Measurements from ENCODE around the gene USP7.
A peak's percentile ranks its signal among the peaks of the same experiment; 100 is the strongest.

Gene USP7

GRCh38 chr16:8959921-8960787, 3.6 kb downstream of the USP7 start:
- Histone ChIP-seq H3K4me3 (ENCODE audit: low read length) (peak overlapping the region; percentile 23), H3K9me3 (ENCODE audit: control insufficient read depth, low read depth, low read length) (no peaks in the 10 kb centered on the region), H3K36me3 (ENCODE audit: control insufficient read depth, low read depth, low read length) (no peaks in the 10 kb centered on the region), H3K9ac (ENCODE audit: low read length) (no peak overlapping the region), H3K27me3 (ENCODE audit: control insufficient read depth, insufficient read depth, low read length) (peaks cover 20% of the 10 kb centered on the region), H3K27ac (ENCODE audit: low read length) (no peak overlapping the region), H3K4me1 (ENCODE audit: control insufficient read depth, low read depth, low read length) (peaks cover 50% of the 10 kb centered on the region)

GRCh38 chr16:8958344-8959167, 5.2 kb downstream of the USP7 start:
- Histone ChIP-seq H3K9me3 (ENCODE audit: control insufficient read depth, low read depth, low read length) (no peaks in the 10 kb centered on the region), H3K4me3 (ENCODE audit: low read length) (no peak overlapping the region), H3K9ac (ENCODE audit: low read length) (no peak overlapping the region), H3K36me3 (ENCODE audit: control insufficient read depth, low read depth, low read length) (no peaks in the 10 kb centered on the region), H3K27ac (ENCODE audit: low read length) (no peak overlapping the region), H3K27me3 (ENCODE audit: control insufficient read depth, insufficient read depth, low read length) (peaks cover 10% of the 10 kb centered on the region), H3K4me1 (ENCODE audit: control insufficient read depth, low read depth, low read length) (peaks cover 50% of the 10 kb centered on the region)

GRCh38 chr16:8957509-8958157, 6.1 kb downstream of the USP7 start:
- Histone ChIP-seq H3K36me3 (ENCODE audit: control insufficient read depth, low read depth, low read length) (no peaks in the 10 kb centered on the region), H3K27me3 (ENCODE audit: control insufficient read depth, insufficient read depth, low read length) (peaks cover 10% of the 10 kb centered on the region), H3K9ac (ENCODE audit: low read length) (no peak overlapping the region), H3K4me3 (ENCODE audit: low read length) (no peak overlapping the region), H3K27ac (ENCODE audit: low read length) (no peak overlapping the region), H3K4me1 (ENCODE audit: control insufficient read depth, low read depth, low read length) (peaks cover 50% of the 10 kb centered on the region), H3K9me3 (ENCODE audit: control insufficient read depth, low read depth, low read length) (no peaks in the 10 kb centered on the region)

GRCh38 chr16:8957063-8957397, 6.7 kb downstream of the USP7 start:
- Histone ChIP-seq H3K4me3 (ENCODE audit: low read length) (no peak overlapping the region), H3K27me3 (ENCODE audit: control insufficient read depth, insufficient read depth, low read length) (peaks cover 6% of the 10 kb centered on the region), H3K4me1 (ENCODE audit: control insufficient read depth, low read depth, low read length) (peaks cover 53% of the 10 kb centered on the region), H3K9ac (ENCODE audit: low read length) (no peak overlapping the region), H3K9me3 (ENCODE audit: control insufficient read depth, low read depth, low read length) (no peaks in the 10 kb centered on the region), H3K36me3 (ENCODE audit: control insufficient read depth, low read depth, low read length) (no peaks in the 10 kb centered on the region), H3K27ac (ENCODE audit: low read length) (no peak overlapping the region)

GRCh38 chr16:8956265-8957062, 7.2 kb downstream of the USP7 start:
- H3K9ac ChIP-seq (ENCODE audit: low read length), result no peak overlapping the region
- no peak overlapping the region for H3K27ac ChIP-seq (ENCODE audit: low read length)
- H3K4me1 ChIP-seq (ENCODE audit: control insufficient read depth, low read depth, low read length), result peaks cover 53% of the 10 kb centered on the region
- peaks cover under 1% of the 10 kb centered on the region for H3K27me3 ChIP-seq (ENCODE audit: control insufficient read depth, insufficient read depth, low read length)
- no peak overlapping the region for H3K4me3 ChIP-seq (ENCODE audit: low read length)
- H3K9me3 ChIP-seq (ENCODE audit: control insufficient read depth, low read depth, low read length), result no peaks in the 10 kb centered on the region
- no peaks in the 10 kb centered on the region for H3K36me3 ChIP-seq (ENCODE audit: control insufficient read depth, low read depth, low read length)

GRCh38 chr16:8955828-8956227, 7.9 kb downstream of the USP7 start:
- Histone ChIP-seq H3K4me1 (ENCODE audit: control insufficient read depth, low read depth, low read length) (peaks cover 57% of the 10 kb centered on the region), H3K27ac (ENCODE audit: low read length) (no peak overlapping the region), H3K27me3 (ENCODE audit: control insufficient read depth, insufficient read depth, low read length) (no peaks in the 10 kb centered on the region), H3K9ac (ENCODE audit: low read length) (no peak overlapping the region), H3K9me3 (ENCODE audit: control insufficient read depth, low read depth, low read length) (no peaks in the 10 kb centered on the region), H3K4me3 (ENCODE audit: low read length) (no peak overlapping the region), H3K36me3 (ENCODE audit: control insufficient read depth, low read depth, low read length) (no peaks in the 10 kb centered on the region)

- Histone ChIP-seq H3K27me3 (ENCODE audit: control insufficient read depth, insufficient read depth, low read length) (no peaks in the 10 kb centered on the region), H3K4me3 (ENCODE audit: low read length) (no peak overlapping the region), H3K4me1 (ENCODE audit: control insufficient read depth, low read depth, low read length) (peaks cover 33% of the 10 kb centered on the region), H3K36me3 (ENCODE audit: control insufficient read depth, low read depth, low read length) (no peaks in the 10 kb centered on the region), H3K9me3 (ENCODE audit: control insufficient read depth, low read depth, low read length) (no peaks in the 10 kb centered on the region), H3K27ac (ENCODE audit: low read length) (no peak overlapping the region), H3K9ac (ENCODE audit: low read length) (no peak overlapping the region)
Observed at GRCh38 chr16:8953064-8953463, 10.6 kb downstream of the USP7 start.

- no peaks in the 10 kb centered on the region for H3K27me3 ChIP-seq (ENCODE audit: control insufficient read depth, insufficient read depth, low read length)
- no peaks in the 10 kb centered on the region for H3K36me3 ChIP-seq (ENCODE audit: control insufficient read depth, low read depth, low read length)
- H3K9me3 ChIP-seq (ENCODE audit: control insufficient read depth, low read depth, low read length), result no peaks in the 10 kb centered on the region
- H3K4me1 ChIP-seq (ENCODE audit: control insufficient read depth, low read depth, low read length), result peaks cover 30% of the 10 kb centered on the region
- no peak overlapping the region for H3K9ac ChIP-seq (ENCODE audit: low read length)
- no peak overlapping the region for H3K4me3 ChIP-seq (ENCODE audit: low read length)
- H3K27ac ChIP-seq (ENCODE audit: low read length), result no peak overlapping the region
Observed at GRCh38 chr16:8952281-8952751, 11.4 kb downstream of the USP7 start.

- Histone ChIP-seq H3K9ac (ENCODE audit: low read length) (no peak overlapping the region), H3K9me3 (ENCODE audit: control insufficient read depth, low read depth, low read length) (no peaks in the 10 kb centered on the region), H3K27me3 (ENCODE audit: control insufficient read depth, insufficient read depth, low read length) (no peaks in the 10 kb centered on the region), H3K4me3 (ENCODE audit: low read length) (no peak overlapping the region), H3K4me1 (ENCODE audit: control insufficient read depth, low read depth, low read length) (peaks cover 26% of the 10 kb centered on the region), H3K36me3 (ENCODE audit: control insufficient read depth, low read depth, low read length) (no peaks in the 10 kb centered on the region), H3K27ac (ENCODE audit: low read length) (no peak overlapping the region)
Observed at GRCh38 chr16:8951447-8952280, 12.0 kb downstream of the USP7 start.

GRCh38 chr16:8950580-8951077, 13.1 kb downstream of the USP7 start:
- Histone ChIP-seq H3K36me3 (ENCODE audit: control insufficient read depth, low read depth, low read length) (no peaks in the 10 kb centered on the region), H3K27me3 (ENCODE audit: control insufficient read depth, insufficient read depth, low read length) (no peaks in the 10 kb centered on the region), H3K4me3 (ENCODE audit: low read length) (no peak overlapping the region), H3K27ac (ENCODE audit: low read length) (no peak overlapping the region), H3K9ac (ENCODE audit: low read length) (no peak overlapping the region), H3K4me1 (ENCODE audit: control insufficient read depth, low read depth, low read length) (peaks cover 22% of the 10 kb centered on the region), H3K9me3 (ENCODE audit: control insufficient read depth, low read depth, low read length) (no peaks in the 10 kb centered on the region)

Measured in iPS-18a (cell line).